ENCODE data around the gene SHISA7.

DNA sequence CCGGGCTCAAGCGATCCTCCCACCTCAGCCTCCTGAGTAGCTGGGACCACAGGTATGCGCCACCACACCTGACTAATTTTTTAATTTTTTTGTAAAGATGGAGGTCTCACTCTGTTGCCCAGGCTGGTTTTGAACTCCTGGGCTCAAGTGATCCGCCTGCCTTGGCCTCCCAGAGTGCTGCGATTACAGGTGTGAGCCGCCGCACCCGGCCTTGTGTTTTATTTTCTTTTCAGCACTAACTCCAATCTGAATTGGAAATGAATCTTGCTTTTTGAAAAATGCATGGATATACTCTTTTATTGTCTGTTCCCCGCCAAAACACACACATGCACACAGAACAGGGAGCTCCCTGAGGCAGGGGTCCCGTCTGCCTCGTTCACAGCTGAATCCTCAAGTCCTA, 19.6 kb upstream of the SHISA7 start:
- TF ChIP-seq EZH2phosphoT487 (IDR thresholded peaks at IDR 0.05; ENCODE audit: borderline replicate concordance, low read depth, low read length): no peak
- TF ChIP-seq, protein P1, sequence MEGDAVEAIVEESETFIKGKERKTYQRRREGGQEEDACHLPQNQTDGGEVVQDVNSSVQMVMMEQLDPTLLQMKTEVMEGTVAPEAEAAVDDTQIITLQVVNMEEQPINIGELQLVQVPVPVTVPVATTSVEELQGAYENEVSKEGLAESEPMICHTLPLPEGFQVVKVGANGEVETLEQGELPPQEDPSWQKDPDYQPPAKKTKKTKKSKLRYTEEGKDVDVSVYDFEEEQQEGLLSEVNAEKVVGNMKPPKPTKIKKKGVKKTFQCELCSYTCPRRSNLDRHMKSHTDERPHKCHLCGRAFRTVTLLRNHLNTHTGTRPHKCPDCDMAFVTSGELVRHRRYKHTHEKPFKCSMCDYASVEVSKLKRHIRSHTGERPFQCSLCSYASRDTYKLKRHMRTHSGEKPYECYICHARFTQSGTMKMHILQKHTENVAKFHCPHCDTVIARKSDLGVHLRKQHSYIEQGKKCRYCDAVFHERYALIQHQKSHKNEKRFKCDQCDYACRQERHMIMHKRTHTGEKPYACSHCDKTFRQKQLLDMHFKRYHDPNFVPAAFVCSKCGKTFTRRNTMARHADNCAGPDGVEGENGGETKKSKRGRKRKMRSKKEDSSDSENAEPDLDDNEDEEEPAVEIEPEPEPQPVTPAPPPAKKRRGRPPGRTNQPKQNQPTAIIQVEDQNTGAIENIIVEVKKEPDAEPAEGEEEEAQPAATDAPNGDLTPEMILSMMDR (conservative IDR thresholded peaks at IDR 0.05; ENCODE audit: low read length): no peak
